ENCODE data around the gene SYNJ1. TPM values are rescaled to one million over a fixed set of nuclear protein-coding genes. Genes with fewer than 3 reads are reported as not detected.
"Not testable (repeated sequence)": the region's sequence is repeated elsewhere in the genome, so short reads cannot be mapped to it uniquely, and the experiment has no call there.

The SYNJ1 gene
- total and polyA plus RNA-seq, 2 of the 4 experiments (the other 2 are of a cell fraction) = 3.6 to 4.6 TPM

DNA sequence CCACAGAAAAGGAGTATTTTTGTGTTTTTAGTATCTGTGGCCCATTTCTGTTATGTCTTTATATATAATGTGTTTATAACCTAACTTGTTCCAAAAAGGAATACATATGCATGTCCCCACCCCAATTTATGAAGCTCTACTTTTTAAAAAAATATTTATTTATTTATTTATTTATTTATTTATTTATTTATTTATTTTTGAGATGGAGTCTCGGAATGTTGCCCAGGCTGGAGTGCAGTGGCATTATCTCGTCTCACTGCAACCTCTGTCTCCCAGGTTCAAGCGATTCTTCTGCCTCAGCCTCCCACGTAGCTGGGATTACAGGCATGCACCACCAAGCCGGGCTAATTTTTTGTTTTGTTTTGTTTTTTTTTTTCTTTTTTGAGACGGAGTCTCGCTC is 32.3 kb downstream of the SYNJ1 start:
- intact Hi-C loops (cut with micrococcal nuclease); H2BK15ac ChIP-seq (ENCODE audit: low read depth, low read length); H2AK9ac ChIP-seq (replicated peaks; ENCODE audit: low read depth, low read length, poor library complexity); H3K9ac ChIP-seq (ENCODE audit: low read depth, low read length); H3K4ac ChIP-seq (ENCODE audit: low read depth, low read length); H3K14ac ChIP-seq (replicated peaks; ENCODE audit: low read depth, low read length); H3K18ac ChIP-seq (ENCODE audit: low read depth, low read length); H2BK120ac ChIP-seq (ENCODE audit: low read depth, low read length); H3K4me1 ChIP-seq (ENCODE audit: control insufficient read depth, insufficient read depth, low read length); H3K4me3 ChIP-seq (ENCODE audit: insufficient read depth, low read depth, low read length); H2AK5ac ChIP-seq (ENCODE audit: low read depth, low read length); H3K56ac ChIP-seq (ENCODE audit: extremely low read depth, insufficient read depth, low read length); H2BK5ac ChIP-seq (ENCODE audit: low read depth, low read length, poor library complexity, severe bottlenecking); H3K27ac ChIP-seq (ENCODE audit: insufficient read depth, low read length); H3K23ac ChIP-seq (ENCODE audit: low read depth, low read length); H2AFZ ChIP-seq (replicated peaks; ENCODE audit: low read length, poor library complexity); BruUV-seq (replicated peaks); ATAC-seq (ENCODE audit: low read depth); H3K36me3 ChIP-seq (ENCODE audit: control insufficient read depth, insufficient read depth, low read length); H4K5ac ChIP-seq (ENCODE audit: low read depth, low read length); H4K20me1 ChIP-seq (ENCODE audit: insufficient read depth, low read length); in situ Hi-C loops (cut with MboI; ENCODE audit: low sequenced_read_pairs); H3K9me3 ChIP-seq (ENCODE audit: control insufficient read depth, insufficient read depth, low read length); DNase-seq; H3K4me2 ChIP-seq (ENCODE audit: low read depth, low read length); H3K27me3 ChIP-seq (ENCODE audit: control insufficient read depth, insufficient read depth, low read length); H3K9me1 ChIP-seq (ENCODE audit: insufficient read depth, low read length); H4K91ac ChIP-seq (ENCODE audit: insufficient read depth, low read depth, low read length); H4K8ac ChIP-seq (ENCODE audit: low read depth in 2 of 2, low read length in 2 of 2); dilution Hi-C loops (cut with HindIII; ENCODE audit: low sequenced_read_pairs, unreplicated experiment); H3K79me1 ChIP-seq (ENCODE audit: low read depth in 1 of 2, low read length in 2 of 2); POLR2A ChIA-PET (ENCODE audit: unreplicated experiment); H2BK20ac ChIP-seq (ENCODE audit: low read depth, low read length): not testable (repeated sequence)
- WGBS, 2 experiments (ENCODE audit: extremely low coverage in 2 of 2, insufficient read length in 1 of 2) = no CpG with 5 or more reads among the region's 7 CpGs
- CTCF ChIA-PET = interaction anchor here (0.6 kb wide), 1 partner anchor 8 kb away, joined by 3 read pairs; no protein-coding TSS in a partner anchor
